HepG2 (cell line): ENCODE data around the gene PFAS. TPM values are rescaled to one million over a fixed set of nuclear protein-coding genes. Genes with fewer than 3 reads are reported as not detected.
A peak's percentile ranks its signal among the peaks of the same experiment; 100 is the strongest.

ENCODE experiments used
- FOXK1 ChIP-seq: sonication (generic); formaldehyde crosslinking; IDR thresholded peaks from 2 replicates; pipeline ENCODE4 v1.4.0; 2020; ENCODE audit warnings: low read depth, missing genetic modification reagents, borderline replicate concordance
- HNF4A ChIP-seq: sonication (generic); formaldehyde crosslinking; IDR thresholded peaks from 2 replicates; pipeline ENCODE4 v1.4.0; 2020; ENCODE audit warnings: missing genetic modification reagents
- MAF1 ChIP-seq: sonication (generic); formaldehyde crosslinking; IDR thresholded peaks from 2 replicates; pipeline ENCODE4 v1.5.0; 2020; ENCODE audit warnings: missing genetic modification reagents, borderline replicate concordance
- NR1H2 ChIP-seq: sonication (generic); formaldehyde crosslinking; IDR thresholded peaks from 2 replicates; pipeline ENCODE4 v1.8.1; 2022; ENCODE audit warnings: low read depth, missing genetic modification reagents, borderline replicate concordance
- SMAD9 ChIP-seq: sonication (generic); formaldehyde crosslinking; IDR thresholded peaks from 2 replicates; pipeline ENCODE4 v1.5.1; 2020; ENCODE audit warnings: mild to moderate bottlenecking, missing genetic modification reagents
- ZNF549 ChIP-seq: sonication (generic); formaldehyde crosslinking; IDR thresholded peaks from 2 replicates; pipeline ENCODE4 v1.5.0; 2020; ENCODE audit warnings: missing genetic modification reagents
- ZNF703 ChIP-seq: sonication (generic); formaldehyde crosslinking; IDR thresholded peaks from 2 replicates; pipeline ENCODE4 v1.5.1; 2020; ENCODE audit warnings: missing genetic modification reagents, mild to moderate bottlenecking, moderate library complexity, borderline replicate concordance
- ZNF709 ChIP-seq: sonication (generic); formaldehyde crosslinking; IDR thresholded peaks from 2 replicates; pipeline ENCODE4 v1.5.0; 2020; ENCODE audit warnings: mild to moderate bottlenecking, missing genetic modification reagents
- polyA plus RNA-seq, 8 experiments: library from polyadenylated mRNA; depleted of rRNA in 3 of 8; stranded (reverse) in 7 of 8; unstranded in 1 of 8; fragments of >200 nt; fragmentation: Illumina TruSeq in 4 of 8; extraction: Trizol in 4 of 8; gene quantifications; 2 replicates each; pipeline versions ENCODE4 v1.2.1 to v1.2.3, GENCODE V29; 2011 to 2016; ENCODE audit warnings: low read depth in 4 of 8, missing spikeins in 1 of 8, mixed read lengths in 1 of 8; ENCODE audit not compliant: insufficient read depth in 1 of 8
- total RNA-seq, 5 experiments: library from RNA; depleted of rRNA; stranded (reverse); fragments of >200 nt; fragmentation: Illumina TruSeq; extraction: Trizol; gene quantifications; 2 replicates each; pipeline ENCODE4 v1.2.3, GENCODE V29; 2016; ENCODE audit warnings: low read depth in 1 of 5
- TF ChIP-seq, protein P1 (sequence below): sonication (generic); formaldehyde crosslinking; IDR thresholded peaks from 2 replicates; pipeline ENCODE4 v1.4.0; 2020; ENCODE audit warnings: mild to moderate bottlenecking, missing genetic modification reagents
- TF ChIP-seq, protein P2 (sequence below): sonication (generic); formaldehyde crosslinking; conservative IDR thresholded peaks from 2 replicates; pipeline ENCODE4 v1.5.0; 2020; ENCODE audit warnings: missing genetic modification reagents
- TF ChIP-seq, protein P3 (sequence below): sonication (generic); formaldehyde crosslinking; IDR thresholded peaks from 2 replicates; pipeline ENCODE4 v1.4.0; 2020; ENCODE audit warnings: low read depth, mild to moderate bottlenecking, missing genetic modification reagents
- TF ChIP-seq, protein P4 (sequence below): sonication (generic); formaldehyde crosslinking; IDR thresholded peaks from 2 replicates; pipeline ENCODE4 v1.5.0; 2020; ENCODE audit warnings: missing genetic modification reagents
- TF ChIP-seq, protein P5 (sequence below): sonication (generic); formaldehyde crosslinking; IDR thresholded peaks from 2 replicates; pipeline ENCODE4 v1.5.0; 2020; ENCODE audit warnings: mild to moderate bottlenecking, missing genetic modification reagents, borderline replicate concordance

Gene PFAS
- total and polyA plus RNA-seq, 2 of the 13 experiments (the other 11 are each of a cell fraction or from before 2014, with no cell fraction given) = 49.4 to 58.2 TPM

DNA sequence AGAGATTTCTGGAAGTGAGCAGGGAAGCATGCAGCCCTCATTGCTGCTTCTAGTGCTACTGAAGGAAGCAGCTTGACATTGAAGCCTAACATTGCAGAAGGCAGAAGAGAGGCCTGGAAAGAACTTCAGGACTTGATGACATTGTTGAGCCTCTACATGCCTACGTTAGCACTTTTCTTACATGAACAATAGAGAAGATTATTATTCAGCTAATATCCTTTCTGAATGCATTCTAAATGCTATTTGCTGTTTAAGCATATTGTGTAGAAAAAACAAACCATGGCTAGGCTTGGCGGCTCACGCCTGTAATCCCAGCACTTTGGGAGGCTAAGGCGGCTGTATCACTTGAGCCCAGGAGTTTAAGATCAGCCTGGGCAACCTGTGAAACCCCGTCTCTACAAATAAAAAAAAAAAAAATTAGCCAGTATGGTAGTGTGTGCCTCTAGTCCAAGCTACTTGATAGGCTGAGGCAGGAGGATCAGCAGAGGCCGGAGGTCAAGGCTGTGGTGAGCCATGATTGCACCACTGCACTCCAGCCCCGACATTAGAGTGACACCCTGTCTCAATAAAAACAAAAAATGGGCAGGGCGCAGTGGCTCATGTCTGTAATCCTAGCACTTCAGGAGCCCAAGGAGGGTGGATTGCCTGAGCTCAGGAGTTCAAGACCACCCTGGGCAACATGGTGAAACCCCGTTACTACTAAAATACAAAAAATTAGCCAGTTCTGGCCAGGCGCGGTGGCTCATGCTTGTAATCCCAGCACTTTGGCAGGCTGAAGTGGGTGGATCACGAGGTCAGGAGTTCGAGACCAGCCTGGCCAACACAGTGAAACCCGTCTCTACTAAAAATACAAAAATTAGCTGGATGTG is 36.5 kb upstream of the PFAS start (continued):
- TF ChIP-seq, protein P1, sequence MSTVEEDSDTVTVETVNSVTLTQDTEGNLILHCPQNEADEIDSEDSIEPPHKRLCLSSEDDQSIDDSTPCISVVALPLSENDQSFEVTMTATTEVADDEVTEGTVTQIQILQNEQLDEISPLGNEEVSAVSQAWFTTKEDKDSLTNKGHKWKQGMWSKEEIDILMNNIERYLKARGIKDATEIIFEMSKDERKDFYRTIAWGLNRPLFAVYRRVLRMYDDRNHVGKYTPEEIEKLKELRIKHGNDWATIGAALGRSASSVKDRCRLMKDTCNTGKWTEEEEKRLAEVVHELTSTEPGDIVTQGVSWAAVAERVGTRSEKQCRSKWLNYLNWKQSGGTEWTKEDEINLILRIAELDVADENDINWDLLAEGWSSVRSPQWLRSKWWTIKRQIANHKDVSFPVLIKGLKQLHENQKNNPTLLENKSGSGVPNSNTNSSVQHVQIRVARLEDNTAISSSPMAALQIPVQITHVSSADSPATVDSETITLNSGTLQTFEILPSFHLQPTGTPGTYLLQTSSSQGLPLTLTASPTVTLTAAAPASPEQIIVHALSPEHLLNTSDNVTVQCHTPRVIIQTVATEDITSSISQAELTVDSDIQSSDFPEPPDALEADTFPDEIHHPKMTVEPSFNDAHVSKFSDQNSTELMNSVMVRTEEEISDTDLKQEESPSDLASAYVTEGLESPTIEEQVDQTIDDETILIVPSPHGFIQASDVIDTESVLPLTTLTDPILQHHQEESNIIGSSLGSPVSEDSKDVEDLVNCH (CRISPR knock-in tag) = no peak
- no peak for TF ChIP-seq ZNF703
- TF ChIP-seq, protein P2, sequence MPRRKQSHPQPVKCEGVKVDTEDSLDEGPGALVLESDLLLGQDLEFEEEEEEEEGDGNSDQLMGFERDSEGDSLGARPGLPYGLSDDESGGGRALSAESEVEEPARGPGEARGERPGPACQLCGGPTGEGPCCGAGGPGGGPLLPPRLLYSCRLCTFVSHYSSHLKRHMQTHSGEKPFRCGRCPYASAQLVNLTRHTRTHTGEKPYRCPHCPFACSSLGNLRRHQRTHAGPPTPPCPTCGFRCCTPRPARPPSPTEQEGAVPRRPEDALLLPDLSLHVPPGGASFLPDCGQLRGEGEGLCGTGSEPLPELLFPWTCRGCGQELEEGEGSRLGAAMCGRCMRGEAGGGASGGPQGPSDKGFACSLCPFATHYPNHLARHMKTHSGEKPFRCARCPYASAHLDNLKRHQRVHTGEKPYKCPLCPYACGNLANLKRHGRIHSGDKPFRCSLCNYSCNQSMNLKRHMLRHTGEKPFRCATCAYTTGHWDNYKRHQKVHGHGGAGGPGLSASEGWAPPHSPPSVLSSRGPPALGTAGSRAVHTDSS (CRISPR knock-in tag) = no peak
- TF ChIP-seq, protein P3, sequence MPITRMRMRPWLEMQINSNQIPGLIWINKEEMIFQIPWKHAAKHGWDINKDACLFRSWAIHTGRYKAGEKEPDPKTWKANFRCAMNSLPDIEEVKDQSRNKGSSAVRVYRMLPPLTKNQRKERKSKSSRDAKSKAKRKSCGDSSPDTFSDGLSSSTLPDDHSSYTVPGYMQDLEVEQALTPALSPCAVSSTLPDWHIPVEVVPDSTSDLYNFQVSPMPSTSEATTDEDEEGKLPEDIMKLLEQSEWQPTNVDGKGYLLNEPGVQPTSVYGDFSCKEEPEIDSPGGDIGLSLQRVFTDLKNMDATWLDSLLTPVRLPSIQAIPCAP (CRISPR knock-in tag) = no peak
- TF ChIP-seq, protein P4, sequence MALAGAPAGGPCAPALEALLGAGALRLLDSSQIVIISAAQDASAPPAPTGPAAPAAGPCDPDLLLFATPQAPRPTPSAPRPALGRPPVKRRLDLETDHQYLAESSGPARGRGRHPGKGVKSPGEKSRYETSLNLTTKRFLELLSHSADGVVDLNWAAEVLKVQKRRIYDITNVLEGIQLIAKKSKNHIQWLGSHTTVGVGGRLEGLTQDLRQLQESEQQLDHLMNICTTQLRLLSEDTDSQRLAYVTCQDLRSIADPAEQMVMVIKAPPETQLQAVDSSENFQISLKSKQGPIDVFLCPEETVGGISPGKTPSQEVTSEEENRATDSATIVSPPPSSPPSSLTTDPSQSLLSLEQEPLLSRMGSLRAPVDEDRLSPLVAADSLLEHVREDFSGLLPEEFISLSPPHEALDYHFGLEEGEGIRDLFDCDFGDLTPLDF (CRISPR knock-in tag) = no peak
- TF ChIP-seq ZNF549 (CRISPR knock-in tag) = no peak
- no peak for TF ChIP-seq ZNF709
- no peak for TF ChIP-seq NR1H2
- TF ChIP-seq HNF4A = peak; percentile 69
- no peak for TF ChIP-seq SMAD9 (CRISPR knock-in tag)
- peak; percentile 54; the same call in 1 of the 2 replicates for TF ChIP-seq FOXK1 (CRISPR knock-in tag)
- TF ChIP-seq, protein P5, sequence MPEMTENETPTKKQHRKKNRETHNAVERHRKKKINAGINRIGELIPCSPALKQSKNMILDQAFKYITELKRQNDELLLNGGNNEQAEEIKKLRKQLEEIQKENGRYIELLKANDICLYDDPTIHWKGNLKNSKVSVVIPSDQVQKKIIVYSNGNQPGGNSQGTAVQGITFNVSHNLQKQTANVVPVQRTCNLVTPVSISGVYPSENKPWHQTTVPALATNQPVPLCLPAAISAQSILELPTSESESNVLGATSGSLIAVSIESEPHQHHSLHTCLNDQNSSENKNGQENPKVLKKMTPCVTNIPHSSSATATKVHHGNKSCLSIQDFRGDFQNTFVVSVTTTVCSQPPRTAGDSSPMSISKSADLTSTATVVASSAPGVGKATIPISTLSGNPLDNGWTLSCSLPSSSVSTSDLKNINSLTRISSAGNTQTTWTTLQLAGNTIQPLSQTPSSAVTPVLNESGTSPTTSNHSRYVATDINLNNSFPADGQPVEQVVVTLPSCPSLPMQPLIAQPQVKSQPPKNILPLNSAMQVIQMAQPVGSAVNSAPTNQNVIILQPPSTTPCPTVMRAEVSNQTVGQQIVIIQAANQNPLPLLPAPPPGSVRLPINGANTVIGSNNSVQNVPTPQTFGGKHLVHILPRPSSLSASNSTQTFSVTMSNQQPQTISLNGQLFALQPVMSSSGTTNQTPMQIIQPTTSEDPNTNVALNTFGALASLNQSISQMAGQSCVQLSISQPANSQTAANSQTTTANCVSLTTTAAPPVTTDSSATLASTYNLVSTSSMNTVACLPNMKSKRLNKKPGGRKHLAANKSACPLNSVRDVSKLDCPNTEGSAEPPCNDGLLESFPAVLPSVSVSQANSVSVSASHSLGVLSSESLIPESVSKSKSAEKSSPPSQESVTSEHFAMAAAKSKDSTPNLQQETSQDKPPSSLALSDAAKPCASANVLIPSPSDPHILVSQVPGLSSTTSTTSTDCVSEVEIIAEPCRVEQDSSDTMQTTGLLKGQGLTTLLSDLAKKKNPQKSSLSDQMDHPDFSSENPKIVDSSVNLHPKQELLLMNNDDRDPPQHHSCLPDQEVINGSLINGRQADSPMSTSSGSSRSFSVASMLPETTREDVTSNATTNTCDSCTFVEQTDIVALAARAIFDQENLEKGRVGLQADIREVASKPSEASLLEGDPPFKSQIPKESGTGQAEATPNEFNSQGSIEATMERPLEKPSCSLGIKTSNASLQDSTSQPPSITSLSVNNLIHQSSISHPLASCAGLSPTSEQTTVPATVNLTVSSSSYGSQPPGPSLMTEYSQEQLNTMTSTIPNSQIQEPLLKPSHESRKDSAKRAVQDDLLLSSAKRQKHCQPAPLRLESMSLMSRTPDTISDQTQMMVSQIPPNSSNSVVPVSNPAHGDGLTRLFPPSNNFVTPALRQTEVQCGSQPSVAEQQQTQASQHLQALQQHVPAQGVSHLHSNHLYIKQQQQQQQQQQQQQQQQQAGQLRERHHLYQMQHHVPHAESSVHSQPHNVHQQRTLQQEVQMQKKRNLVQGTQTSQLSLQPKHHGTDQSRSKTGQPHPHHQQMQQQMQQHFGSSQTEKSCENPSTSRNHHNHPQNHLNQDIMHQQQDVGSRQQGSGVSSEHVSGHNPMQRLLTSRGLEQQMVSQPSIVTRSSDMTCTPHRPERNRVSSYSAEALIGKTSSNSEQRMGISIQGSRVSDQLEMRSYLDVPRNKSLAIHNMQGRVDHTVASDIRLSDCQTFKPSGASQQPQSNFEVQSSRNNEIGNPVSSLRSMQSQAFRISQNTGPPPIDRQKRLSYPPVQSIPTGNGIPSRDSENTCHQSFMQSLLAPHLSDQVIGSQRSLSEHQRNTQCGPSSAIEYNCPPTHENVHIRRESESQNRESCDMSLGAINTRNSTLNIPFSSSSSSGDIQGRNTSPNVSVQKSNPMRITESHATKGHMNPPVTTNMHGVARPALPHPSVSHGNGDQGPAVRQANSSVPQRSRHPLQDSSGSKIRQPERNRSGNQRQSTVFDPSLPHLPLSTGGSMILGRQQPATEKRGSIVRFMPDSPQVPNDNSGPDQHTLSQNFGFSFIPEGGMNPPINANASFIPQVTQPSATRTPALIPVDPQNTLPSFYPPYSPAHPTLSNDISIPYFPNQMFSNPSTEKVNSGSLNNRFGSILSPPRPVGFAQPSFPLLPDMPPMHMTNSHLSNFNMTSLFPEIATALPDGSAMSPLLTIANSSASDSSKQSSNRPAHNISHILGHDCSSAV (CRISPR knock-in tag) = no peak
- TF ChIP-seq MAF1 (CRISPR knock-in tag) = no peak
